B cell (primary cell): ENCODE measurements around the gene ANKRD31. TPM values are rescaled to one million over a fixed set of nuclear protein-coding genes. Genes with fewer than 3 reads are reported as not detected.
"Not testable (repeated sequence)": the region's sequence is repeated elsewhere in the genome, so short reads cannot be mapped to it uniquely, and the experiment has no call there.

ENCODE experiments used
- ATAC-seq: fragments of 200-7000 bp; cut with Tn5 transposase; one replicate; pipeline ENCODE4 v1.10.0; 2021; ENCODE audit warnings: low read depth, mild to moderate bottlenecking, moderate number of reproducible peaks, moderate library complexity
- CTCF ChIA-PET: fragments of 350-600 bp; sonication (Branson Sonifier 250); formaldehyde crosslinking; loops from one replicate; lab custom pipeline; 2021; ENCODE audit warnings: antibody characterized with exemption, inconsistent platforms; lab: Charles Lee
- POLR2A ChIA-PET: fragments of 350-600 bp; sonication (Branson Sonifier 250); formaldehyde crosslinking; loops from one replicate; lab custom pipeline; 2021; ENCODE audit warnings: antibody characterized with exemption; lab: Charles Lee
- DNase-seq: peaks from one replicate; pipeline ENCODE4 v3.0.0; 2013
- H2AFZ ChIP-seq: 2 replicates; pipeline ENCODE4 v1.6.1; 2012; ENCODE audit warnings: mild to moderate bottlenecking, low read depth, low read length; ENCODE audit not compliant: insufficient read depth, poor library complexity, severe bottlenecking
- H3K27ac ChIP-seq, 2 donors: 1 replicate in 1 of 2; 2 replicates in 1 of 2; pipeline ENCODE4 v1.5.1; 2012 to 2013; ENCODE audit warnings: low read length in 2 of 2, mild to moderate bottlenecking in 2 of 2, moderate library complexity in 1 of 2
- H3K27me3 ChIP-seq, 4 experiments: fragments of 200-600 bp in 1 of 4; sonication (generic) in 1 of 4; replicated peaks in 1 of 4; 1 replicate in 2 of 4; 2 replicates in 2 of 4; pipeline versions ENCODE4 v1.6.1 to v1.7.0; 2013 to 2016; ENCODE audit warnings: low read length in 3 of 4, mild to moderate bottlenecking in 2 of 4, mixed read lengths in 1 of 4, moderate library complexity in 1 of 4; ENCODE audit not compliant: insufficient read depth in 4 of 4, control insufficient read depth in 3 of 4; ENCODE audit errors: control extremely low read depth in 1 of 4
- H3K36me3 ChIP-seq, 2 experiments: replicated peaks in 1 of 2; 1 replicate in 1 of 2; 2 replicates in 1 of 2; pipeline versions ENCODE4 v1.6.1 to v1.7.1; 2013; ENCODE audit warnings: low read length in 1 of 2; ENCODE audit not compliant: insufficient read depth in 2 of 2, control insufficient read depth in 1 of 2; ENCODE audit errors: control extremely low read depth in 1 of 2, extremely low read depth in 1 of 2
- H3K4me1 ChIP-seq, 2 donors: fragments of 200-600 bp in 1 of 2; sonication (generic) in 1 of 2; 1 replicate in 1 of 2; 2 replicates in 1 of 2; pipeline versions ENCODE4 v1.5.1 to v1.6.1; 2013 to 2017; ENCODE audit warnings: low read length in 2 of 2; ENCODE audit not compliant: control insufficient read depth in 2 of 2, insufficient read depth in 2 of 2
- H3K4me2 ChIP-seq: replicated peaks from 2 replicates; pipeline ENCODE3; 2012; ENCODE audit warnings: mild to moderate bottlenecking, low read depth, low read length; ENCODE audit not compliant: poor library complexity, severe bottlenecking
- H3K4me3 ChIP-seq, 5 experiments: fragments of 200-600 bp in 1 of 5; sonication (generic) in 1 of 5; 1 replicate in 3 of 5; 2 replicates in 2 of 5; pipeline versions ENCODE4 v1.5.1 to v1.7.0; 2011 to 2016; ENCODE audit warnings: low read length in 4 of 5, mild to moderate bottlenecking in 4 of 5, low read depth in 2 of 5, control low read depth in 1 of 5, moderate library complexity in 1 of 5; ENCODE audit not compliant: insufficient read depth in 1 of 5; ENCODE audit errors: control extremely low read depth in 1 of 5, extremely low read depth in 1 of 5
- H3K79me2 ChIP-seq: fragments of 200-600 bp; sonication (generic); one replicate; pipeline ENCODE4 v1.6.0; 2016; ENCODE audit warnings: low read length; ENCODE audit not compliant: control insufficient read depth, insufficient read depth
- H3K9ac ChIP-seq: fragments of 200-600 bp; sonication (generic); 2 replicates; pipeline ENCODE4 v1.6.1; 2017; ENCODE audit warnings: mild to moderate bottlenecking, low read length, moderate library complexity
- H3K9me3 ChIP-seq, 3 donors: one replicate each; pipeline versions ENCODE4 v1.6.1 to v1.7.1; 2013; ENCODE audit warnings: low read length in 2 of 3; ENCODE audit not compliant: control insufficient read depth in 2 of 3, insufficient read depth in 1 of 3; ENCODE audit errors: control extremely low read depth in 1 of 3
- H4K20me1 ChIP-seq: 2 replicates; pipeline ENCODE4 v1.6.0; 2012; ENCODE audit warnings: mild to moderate bottlenecking, low read length; ENCODE audit not compliant: insufficient read depth, control insufficient read depth, poor library complexity, severe bottlenecking
- H3K27ac Mint-ChIP-seq: one replicate; pipeline ENCODE4 v1.8.0; 2021; ENCODE audit warnings: mixed read lengths
- H3K27me3 Mint-ChIP-seq: one replicate; pipeline ENCODE4 v1.8.0; 2021; ENCODE audit warnings: mixed read lengths
- H3K4me1 Mint-ChIP-seq: one replicate; pipeline ENCODE4 v1.8.0; 2021; ENCODE audit warnings: mixed read lengths
- H3K4me3 Mint-ChIP-seq: one replicate; pipeline ENCODE4 v1.8.0; 2021; ENCODE audit warnings: mixed read lengths
- H3K9me3 Mint-ChIP-seq: one replicate; pipeline ENCODE4 v1.8.0; 2022; ENCODE audit warnings: mixed read lengths; ENCODE audit not compliant: insufficient read depth
- CTCF ChIP-seq: fragments of 200-600 bp; IDR thresholded peaks from one replicate; pipeline ENCODE4 v1.8.0; 2022; ENCODE audit warnings: antibody characterized with exemption, mild to moderate bottlenecking
- EZH2 ChIP-seq: IDR thresholded peaks from 2 replicates; pipeline ENCODE4 v1.6.1; 2012; ENCODE audit warnings: borderline replicate concordance, low read depth, mild to moderate bottlenecking, moderate library complexity, low read length; ENCODE audit not compliant: insufficient read depth, poor library complexity, severe bottlenecking
- WGBS: methylation state at CpG from one replicate; pipeline ENCODE4 v1.1.5; 2013; ENCODE audit warnings: missing lambda C conversion rate; ENCODE audit not compliant: insufficient coverage; 5-methylcytosine and 5-hydroxymethylcytosine counted together
- intact Hi-C: fragments of 100-400 bp; cut with micrococcal nuclease; formaldehyde crosslinking; loops from one replicate; pipeline ENCODE4 v1.10.0; 2022
- polyA plus RNA-seq: library from polyadenylated mRNA; depleted of rRNA; stranded (reverse); fragments of >200 nt; gene quantifications from 2 replicates; pipeline ENCODE4 v1.2.3, GENCODE V29; 2012
- total RNA-seq, 2 donors: library from RNA; stranded (reverse); fragments of 120-200 nt in 1 of 2; gene quantifications; 1 replicate in 1 of 2; 2 replicates in 1 of 2; pipeline versions ENCODE4 v1.2.3 to v1.2.4, GENCODE V29; 2013 to 2022

ANKRD31 gene
- total and polyA plus RNA-seq, 2 donors (not counting 1 experiment from before 2014, with no cell fraction given), result 0.06 to 0.10 TPM

GRCh38 chr5:75108515-75108914 is 128.2 kb downstream of the ANKRD31 start:
- POLR2A ChIA-PET, result no interaction called here
- H3K4me3 Mint-ChIP-seq, result no peak overlapping the region
- no peak for ATAC-seq

GRCh38 chr5:75095956-75096355 is 140.7 kb downstream of the ANKRD31 start:
- 56% methylated on average over 2 of the region's 3 CpGs for WGBS
- H3K9ac ChIP-seq, POLR2A ChIA-PET, H3K9me3 Mint-ChIP-seq, H3K79me2 ChIP-seq, H3K36me3 ChIP-seq, CTCF ChIA-PET, intact Hi-C loops, H3K4me3 Mint-ChIP-seq, H3K4me1 Mint-ChIP-seq, H3K9me3 ChIP-seq, H3K27me3 ChIP-seq, DNase-seq, H3K4me2 ChIP-seq, H3K27me3 Mint-ChIP-seq, H3K4me3 ChIP-seq, H3K27ac ChIP-seq, H2AFZ ChIP-seq, H4K20me1 ChIP-seq, H3K4me1 ChIP-seq, H3K27ac Mint-ChIP-seq, ATAC-seq: not testable (repeated sequence)

More at GRCh38 chr5:75108515-75108914, 128.2 kb downstream of the ANKRD31 start:
- no peaks in the 10 kb centered on the region for H3K4me1 ChIP-seq
- CTCF ChIA-PET, result no interaction called here
- H3K27me3 ChIP-seq, result no peaks in the 10 kb centered on the region
- H3K4me3 ChIP-seq, result no peak overlapping the region
- H3K9me3 Mint-ChIP-seq, result no peaks in the 10 kb centered on the region
- no peak overlapping the region for H3K9ac ChIP-seq
- intact Hi-C loops, result no loop called here
- no peaks in the 10 kb centered on the region for H3K4me1 Mint-ChIP-seq
- no peaks in the 10 kb centered on the region for H3K9me3 ChIP-seq
- H3K27me3 Mint-ChIP-seq, result peaks cover 11% of the 10 kb centered on the region
- no peak overlapping the region for H2AFZ ChIP-seq
- no peak for DNase-seq
- no peak overlapping the region for H3K27ac Mint-ChIP-seq
- H3K79me2 ChIP-seq, result no peaks in the 10 kb centered on the region
- H3K36me3 ChIP-seq, result no peaks in the 10 kb centered on the region
- WGBS, result no CpG with 5 or more reads among the region's 2 CpGs
- TF ChIP-seq EZH2, result no peak
- TF ChIP-seq CTCF, result no peak
- no peak overlapping the region for H3K27ac ChIP-seq
- no peak overlapping the region for H3K4me2 ChIP-seq
- no peaks in the 10 kb centered on the region for H4K20me1 ChIP-seq
